GM12892 (cell line): ENCODE results near the gene DLGAP5.

Experiments used
- POLR2A ChIP-seq: IDR thresholded peaks from 2 replicates; pipeline ENCODE4 v1.6.1; 2011; ENCODE audit warnings: low read depth, low read length, control low read depth
- POLR2AphosphoS5 ChIP-seq: IDR thresholded peaks from 2 replicates; pipeline ENCODE4 v1.6.1; 2011; ENCODE audit warnings: low read depth, low read length, control low read depth

- TF ChIP-seq POLR2A (no peak), POLR2AphosphoS5 (no peak)
Observed at GRCh38 chr14:55107766-55108554, 83.4 kb downstream of the DLGAP5 start.
